HepG2 (cell line): ENCODE data around the gene PTPRE. TPM values are rescaled to one million over a fixed set of nuclear protein-coding genes. Genes with fewer than 3 reads are reported as not detected.

Experiments used
- ATAC-seq: fragments of 200-7000 bp; cut with Tn5 transposase; 3 replicates; pipeline ENCODE4 v1.9.1; 2020; ENCODE audit warnings: mild to moderate bottlenecking, moderate library complexity
- BruUV-seq: library from RNA; stranded (reverse); fragments of 400-500 nt; replicated peaks from 2 replicates; lab custom pipeline; 2021; lab: Mats Ljungman, UMichigan
- CTCF ChIA-PET: fragments of 300-600 bp; formaldehyde crosslinking; extraction: SDS; loops from one replicate; lab custom pipeline; 2021; ENCODE audit warnings: low total read pairs, inconsistent platforms, low intra/inter-chr PET ratio; lab: Yijun Ruan, JAX
- POLR2A ChIA-PET: fragments of 350-600 bp; sonication (Branson Sonifier 250); formaldehyde crosslinking; loops from one replicate; lab custom pipeline; 2020; ENCODE audit warnings: antibody characterized with exemption, inconsistent platforms; lab: Yijun Ruan, JAX
- DNase-seq: peaks from one replicate; pipeline ENCODE4 v3.0.0-alpha.2; 2015; ENCODE audit warnings: low spot score
- FAIRE-seq: peaks from 3 replicates; lab custom pipeline; 2011; peaks lifted over from hg19 to GRCh38; lab: Jason Lieb, UNC
- H2AFZ ChIP-seq: one replicate; pipeline ENCODE4 v1.6.1; 2011; ENCODE audit warnings: low read length, inconsistent platforms
- H3K27ac ChIP-seq: fragments of 300-600 bp; 3 replicates; pipeline ENCODE4 v1.8.0; 2011; ENCODE audit warnings: mixed run types, mild to moderate bottlenecking, mixed read lengths, low read length, inconsistent platforms; ENCODE audit not compliant: insufficient read depth; ENCODE audit errors: extremely low read length
- H3K27me3 ChIP-seq, 2 experiments: fragments of 200-600 bp in 1 of 2; 2 replicates in 1 of 2; 3 replicates in 1 of 2; pipeline versions ENCODE4 v1.6.0 to v1.8.0; 2011; ENCODE audit warnings: low read length in 2 of 2, mild to moderate bottlenecking in 2 of 2, moderate library complexity in 2 of 2, inconsistent platforms in 1 of 2; ENCODE audit not compliant: insufficient read depth in 2 of 2, control insufficient read depth in 1 of 2
- H3K36me3 ChIP-seq, 2 experiments: fragments of 200-600 bp in 1 of 2; replicated peaks in 1 of 2; 2 replicates in 1 of 2; 3 replicates in 1 of 2; pipeline versions ENCODE4 v1.5.1 to v1.8.0; 2011; ENCODE audit warnings: low read length in 2 of 2, inconsistent platforms in 1 of 2; ENCODE audit not compliant: insufficient read depth in 2 of 2, control insufficient read depth in 1 of 2
- H3K4me1 ChIP-seq: 2 replicates; pipeline ENCODE4 v1.5.1; 2012; ENCODE audit warnings: low read length, inconsistent platforms; ENCODE audit not compliant: insufficient read depth
- H3K4me2 ChIP-seq: 2 replicates; pipeline ENCODE4 v1.6.0; 2011; ENCODE audit warnings: low read depth, low read length, inconsistent platforms
- H3K4me3 ChIP-seq, 3 experiments: fragments of 200-600 bp in 1 of 3; sonication (generic), shearing (Covaris generic) in 1 of 3; replicated peaks in 1 of 3; 2 replicates each; pipeline ENCODE4 v1.5.1; 2011 to 2016; ENCODE audit warnings: low read length in 3 of 3, inconsistent platforms in 2 of 3, low read depth in 2 of 3, mild to moderate bottlenecking in 2 of 3, control low read depth in 1 of 3, mixed read lengths in 1 of 3; ENCODE audit not compliant: insufficient read depth in 1 of 3
- H3K79me2 ChIP-seq: one replicate; pipeline ENCODE4 v1.6.1; 2011; ENCODE audit warnings: low read length, inconsistent platforms; ENCODE audit not compliant: insufficient read depth
- H3K9ac ChIP-seq: 2 replicates; pipeline ENCODE4 v1.6.0; 2011; ENCODE audit warnings: mild to moderate bottlenecking, low read depth, low read length, inconsistent platforms; ENCODE audit not compliant: insufficient read depth
- H3K9me3 ChIP-seq: 2 replicates; pipeline ENCODE4 v1.5.1; 2012; ENCODE audit warnings: mild to moderate bottlenecking, low read length
- H4K20me1 ChIP-seq: 2 replicates; pipeline ENCODE4 v1.6.0; 2011; ENCODE audit warnings: inconsistent platforms, mild to moderate bottlenecking, low read length, moderate library complexity; ENCODE audit not compliant: insufficient read depth
- CREBL2 ChIP-seq: sonication (generic); formaldehyde crosslinking; IDR thresholded peaks from 2 replicates; pipeline ENCODE4 v1.8.1; 2023; ENCODE audit warnings: missing genetic modification reagents, mild to moderate bottlenecking, borderline replicate concordance
- NFE2 ChIP-seq: sonication (generic); formaldehyde crosslinking; IDR thresholded peaks from 2 replicates; pipeline ENCODE4 v1.4.0; 2020; ENCODE audit warnings: missing genetic modification reagents
- RBFOX2 ChIP-seq: fragments of 200-400 bp; formaldehyde crosslinking; IDR thresholded peaks from 2 replicates; pipeline ENCODE4 v1.6.1; 2017; ENCODE audit warnings: low read depth, mild to moderate bottlenecking, low read length
- ZMAT3 ChIP-seq: sonication (generic); formaldehyde crosslinking; conservative IDR thresholded peaks from 2 replicates; pipeline ENCODE4 v1.7.0; 2021; ENCODE audit warnings: missing genetic modification reagents
- ZNF446 ChIP-seq: sonication (generic); formaldehyde crosslinking; IDR thresholded peaks from 2 replicates; pipeline ENCODE4 v1.5.0; 2020; ENCODE audit warnings: mild to moderate bottlenecking, missing genetic modification reagents
- ZNF674 ChIP-seq: sonication (generic); formaldehyde crosslinking; IDR thresholded peaks from 2 replicates; pipeline ENCODE4 v1.5.0; 2020; ENCODE audit warnings: low read depth, mild to moderate bottlenecking, missing genetic modification reagents
- WGBS: methylation state at CpG from one replicate; pipeline ENCODE4 v1.1.6; 2017; ENCODE audit warnings: low lambda C conversion rate; 5-methylcytosine and 5-hydroxymethylcytosine counted together
- in situ Hi-C: cut with HindIII; loops from 2 replicates; pipeline ENCODE4 v1.10.0; 2017; ENCODE audit warnings: low pct_unique_long_range_greater_than_20kb; ENCODE audit not compliant: extremely low pct_ligation_motif_present
- intact Hi-C: fragments of 100-400 bp; cut with micrococcal nuclease; formaldehyde crosslinking; loops from one replicate; pipeline ENCODE4 v1.10.0; 2022; ENCODE audit not compliant: unreplicated experiment
- polyA plus RNA-seq, 8 experiments: library from polyadenylated mRNA; depleted of rRNA in 3 of 8; stranded (reverse) in 7 of 8; unstranded in 1 of 8; fragments of >200 nt; fragmentation: Illumina TruSeq in 4 of 8; extraction: Trizol in 4 of 8; gene quantifications; 2 replicates each; pipeline versions ENCODE4 v1.2.1 to v1.2.3, GENCODE V29; 2011 to 2016; ENCODE audit warnings: low read depth in 4 of 8, missing spikeins in 1 of 8, mixed read lengths in 1 of 8; ENCODE audit not compliant: insufficient read depth in 1 of 8
- total RNA-seq, 5 experiments: library from RNA; depleted of rRNA; stranded (reverse); fragments of >200 nt; fragmentation: Illumina TruSeq; extraction: Trizol; gene quantifications; 2 replicates each; pipeline ENCODE4 v1.2.3, GENCODE V29; 2016; ENCODE audit warnings: low read depth in 1 of 5
- TF ChIP-seq, protein P1 (sequence below): sonication (generic); formaldehyde crosslinking; IDR thresholded peaks from 2 replicates; pipeline ENCODE4 v1.8.0; 2022; ENCODE audit warnings: mild to moderate bottlenecking, missing genetic modification reagents, borderline replicate concordance
- TF ChIP-seq, protein P2 (sequence below): sonication (generic); formaldehyde crosslinking; IDR thresholded peaks from 2 replicates; pipeline ENCODE4 v1.5.1; 2020; ENCODE audit warnings: missing genetic modification reagents, mild to moderate bottlenecking, borderline replicate concordance
- TF ChIP-seq, protein P3 (sequence below): sonication (generic); formaldehyde crosslinking; IDR thresholded peaks from 2 replicates; pipeline ENCODE4 v1.5.1; 2020; ENCODE audit warnings: mild to moderate bottlenecking, missing genetic modification reagents

Gene PTPRE
- total and polyA plus RNA-seq, 2 of the 13 experiments (the other 11 are each of a cell fraction or from before 2014, with no cell fraction given): 0.01 to 0.02 TPM

GRCh38 chr10:128009372-128010126, 102.6 kb downstream of the PTPRE start:
- H3K9me3 ChIP-seq: no peaks in the 10 kb centered on the region
- H3K4me2 ChIP-seq: no peak overlapping the region
- 7% methylated on average over 8 of the region's 14 CpGs for WGBS
- H3K79me2 ChIP-seq: no peaks in the 10 kb centered on the region
- TF ChIP-seq ZMAT3 (CRISPR knock-in tag) (no peak), RBFOX2 (no peak), NFE2 (CRISPR knock-in tag) (no peak), ZNF674 (CRISPR knock-in tag) (no peak), ZNF446 (no peak), CREBL2 (CRISPR knock-in tag) (no peak)
- TF ChIP-seq, protein P1, sequence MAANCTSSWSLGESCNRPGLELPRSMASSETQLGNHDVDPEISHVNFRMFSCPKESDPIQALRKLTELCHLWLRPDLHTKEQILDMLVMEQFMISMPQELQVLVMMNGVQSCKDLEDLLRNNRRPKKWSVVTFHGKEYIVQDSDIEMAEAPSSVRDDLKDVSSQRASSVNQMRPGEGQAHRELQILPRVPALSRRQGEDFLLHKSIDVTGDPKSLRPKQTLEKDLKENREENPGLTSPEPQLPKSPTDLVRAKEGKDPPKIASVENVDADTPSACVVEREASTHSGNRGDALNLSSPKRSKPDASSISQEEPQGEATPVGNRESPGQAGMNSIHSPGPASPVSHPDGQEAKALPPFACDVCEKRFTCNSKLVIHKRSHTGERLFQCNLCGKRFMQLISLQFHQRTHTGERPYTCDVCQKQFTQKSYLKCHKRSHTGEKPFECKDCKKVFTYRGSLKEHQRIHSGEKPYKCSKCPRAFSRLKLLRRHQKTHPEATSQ: no peak
- TF ChIP-seq, protein P2, sequence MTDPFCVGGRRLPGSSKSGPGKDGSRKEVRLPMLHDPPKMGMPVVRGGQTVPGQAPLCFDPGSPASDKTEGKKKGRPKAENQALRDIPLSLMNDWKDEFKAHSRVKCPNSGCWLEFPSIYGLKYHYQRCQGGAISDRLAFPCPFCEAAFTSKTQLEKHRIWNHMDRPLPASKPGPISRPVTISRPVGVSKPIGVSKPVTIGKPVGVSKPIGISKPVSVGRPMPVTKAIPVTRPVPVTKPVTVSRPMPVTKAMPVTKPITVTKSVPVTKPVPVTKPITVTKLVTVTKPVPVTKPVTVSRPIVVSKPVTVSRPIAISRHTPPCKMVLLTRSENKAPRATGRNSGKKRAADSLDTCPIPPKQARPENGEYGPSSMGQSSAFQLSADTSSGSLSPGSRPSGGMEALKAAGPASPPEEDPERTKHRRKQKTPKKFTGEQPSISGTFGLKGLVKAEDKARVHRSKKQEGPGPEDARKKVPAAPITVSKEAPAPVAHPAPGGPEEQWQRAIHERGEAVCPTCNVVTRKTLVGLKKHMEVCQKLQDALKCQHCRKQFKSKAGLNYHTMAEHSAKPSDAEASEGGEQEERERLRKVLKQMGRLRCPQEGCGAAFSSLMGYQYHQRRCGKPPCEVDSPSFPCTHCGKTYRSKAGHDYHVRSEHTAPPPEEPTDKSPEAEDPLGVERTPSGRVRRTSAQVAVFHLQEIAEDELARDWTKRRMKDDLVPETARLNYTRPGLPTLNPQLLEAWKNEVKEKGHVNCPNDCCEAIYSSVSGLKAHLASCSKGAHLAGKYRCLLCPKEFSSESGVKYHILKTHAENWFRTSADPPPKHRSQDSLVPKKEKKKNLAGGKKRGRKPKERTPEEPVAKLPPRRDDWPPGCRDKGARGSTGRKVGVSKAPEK: no peak
- TF ChIP-seq, protein P3, sequence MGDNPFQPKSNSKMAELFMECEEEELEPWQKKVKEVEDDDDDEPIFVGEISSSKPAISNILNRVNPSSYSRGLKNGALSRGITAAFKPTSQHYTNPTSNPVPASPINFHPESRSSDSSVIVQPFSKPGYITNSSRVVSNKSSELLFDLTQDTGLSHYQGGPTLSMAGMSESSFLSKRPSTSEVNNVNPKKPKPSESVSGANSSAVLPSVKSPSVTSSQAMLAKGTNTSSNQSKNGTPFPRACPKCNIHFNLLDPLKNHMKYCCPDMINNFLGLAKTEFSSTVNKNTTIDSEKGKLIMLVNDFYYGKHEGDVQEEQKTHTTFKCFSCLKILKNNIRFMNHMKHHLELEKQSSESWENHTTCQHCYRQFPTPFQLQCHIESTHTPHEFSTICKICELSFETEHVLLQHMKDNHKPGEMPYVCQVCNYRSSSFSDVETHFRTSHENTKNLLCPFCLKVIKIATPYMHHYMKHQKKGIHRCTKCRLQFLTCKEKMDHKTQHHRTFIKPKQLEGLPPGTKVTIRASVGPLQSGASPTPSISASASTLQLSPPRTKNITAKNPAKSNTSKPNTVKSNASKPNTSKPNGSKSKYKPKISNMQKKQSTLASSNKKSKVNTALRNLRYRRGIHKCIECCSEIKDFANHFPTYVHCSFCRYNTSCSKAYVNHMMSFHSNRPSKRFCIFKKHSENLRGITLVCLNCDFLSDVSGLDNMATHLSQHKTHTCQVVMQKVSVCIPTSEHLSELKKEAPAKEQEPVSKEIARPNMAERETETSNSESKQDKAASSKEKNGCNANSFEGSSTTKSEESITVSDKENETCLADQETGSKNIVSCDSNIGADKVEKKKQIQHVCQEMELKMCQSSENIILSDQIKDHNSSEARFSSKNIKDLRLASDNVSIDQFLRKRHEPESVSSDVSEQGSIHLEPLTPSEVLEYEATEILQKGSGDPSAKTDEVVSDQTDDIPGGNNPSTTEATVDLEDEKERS (CRISPR knock-in tag): no peak
- BruUV-seq: no TSS peak
- H3K4me3 ChIP-seq: no peak overlapping the region
- H3K27me3 ChIP-seq: peaks cover 0 to 45% of the 10 kb centered on the region in 2 experiments; a peak in 4 of 5 replicates
- ATAC-seq (no peak), DNase-seq (no peak), FAIRE-seq (no peak)
- POLR2A ChIA-PET: no interaction called here
- in situ Hi-C loops: loop anchor here (5.0 to 25.0 kb wide), 2 partner anchors 97 to 297 kb away; no protein-coding TSS in a partner anchor
- CTCF ChIA-PET: no interaction called here
- no peak overlapping the region for H3K9ac ChIP-seq
- H3K36me3 ChIP-seq: no peaks in the 10 kb centered on the region
- H2AFZ ChIP-seq: no peak overlapping the region
- intact Hi-C loops: loop anchor here (10.0 kb wide), 1 partner anchor 135 kb away; no protein-coding TSS in a partner anchor
- H4K20me1 ChIP-seq: no peaks in the 10 kb centered on the region
- H3K4me1 ChIP-seq: no peaks in the 10 kb centered on the region
- no peak overlapping the region for H3K27ac ChIP-seq
